ENCODE results near the gene SALL3.

Gene SALL3

GRCh38 chr18:78977637-78978348 is 1.8 kb upstream of the SALL3 start:
- no peak for TF ChIP-seq JUND (IDR thresholded peaks at IDR 0.05; ENCODE audit: low read depth)
- in situ Hi-C loops (cut with HindIII; ENCODE audit: low pct_unique_long_range_greater_than_20kb, low sequenced_read_pairs) = no loop called here
- no peak for DNase-seq (ENCODE audit: low read depth in 1 of 2, low spot score in 1 of 2)

- TF ChIP-seq JUND (IDR thresholded peaks at IDR 0.05; ENCODE audit: low read depth) = no peak
- DNase-seq (ENCODE audit: low read depth in 1 of 2, low spot score in 1 of 2) = no peak
- in situ Hi-C loops (cut with HindIII; ENCODE audit: low pct_unique_long_range_greater_than_20kb, low sequenced_read_pairs) = no loop called here
Observed at GRCh38 chr18:78978349-78979055, 1.1 kb upstream of the SALL3 start.

- DNase-seq (ENCODE audit: low read depth in 1 of 2, low spot score in 1 of 2) = no peak
- TF ChIP-seq JUND (IDR thresholded peaks at IDR 0.05; ENCODE audit: low read depth) = no peak
- in situ Hi-C loops (cut with HindIII; ENCODE audit: low pct_unique_long_range_greater_than_20kb, low sequenced_read_pairs) = no loop called here
Observed at GRCh38 chr18:78979056-78979729, 425 bp upstream of the SALL3 start.

- TF ChIP-seq JUND (IDR thresholded peaks at IDR 0.05; ENCODE audit: low read depth) = no peak
- no peak for DNase-seq (ENCODE audit: low read depth in 1 of 2, low spot score in 1 of 2)
- in situ Hi-C loops (cut with HindIII; ENCODE audit: low pct_unique_long_range_greater_than_20kb, low sequenced_read_pairs) = no loop called here
Observed at GRCh38 chr18:78980279-78980771, 707 bp downstream of the SALL3 start.

- TF ChIP-seq JUND (IDR thresholded peaks at IDR 0.05; ENCODE audit: low read depth) = no peak
- DNase-seq (ENCODE audit: low read depth in 1 of 2, low spot score in 1 of 2) = no peak
- in situ Hi-C loops (cut with HindIII; ENCODE audit: low pct_unique_long_range_greater_than_20kb, low sequenced_read_pairs) = no loop called here
Observed at GRCh38 chr18:78980777-78981380, 1.3 kb downstream of the SALL3 start.

GRCh38 chr18:78981394-78981831 is 1.8 kb downstream of the SALL3 start:
- no peak for DNase-seq (ENCODE audit: low read depth in 1 of 2, low spot score in 1 of 2)
- in situ Hi-C loops (cut with HindIII; ENCODE audit: low pct_unique_long_range_greater_than_20kb, low sequenced_read_pairs) = no loop called here
- TF ChIP-seq JUND (IDR thresholded peaks at IDR 0.05; ENCODE audit: low read depth) = no peak

- in situ Hi-C loops (cut with HindIII; ENCODE audit: low pct_unique_long_range_greater_than_20kb, low sequenced_read_pairs) = no loop called here
- no peak for TF ChIP-seq JUND (IDR thresholded peaks at IDR 0.05; ENCODE audit: low read depth)
Observed at GRCh38 chr18:78981989-78982620, 2.5 kb downstream of the SALL3 start.

GRCh38 chr18:78983512-78983911 is 3.9 kb downstream of the SALL3 start:
- DNase-seq (ENCODE audit: low read depth in 1 of 2, low spot score in 1 of 2) = no peak
- in situ Hi-C loops (cut with HindIII; ENCODE audit: low pct_unique_long_range_greater_than_20kb, low sequenced_read_pairs) = no loop called here
- TF ChIP-seq JUND (IDR thresholded peaks at IDR 0.05; ENCODE audit: low read depth) = no peak

More at GRCh38 chr18:78981989-78982620, 2.5 kb downstream of the SALL3 start:
- DNase-seq (ENCODE audit: low read depth in 1 of 2, low spot score in 1 of 2) = no peak

GRCh38 chr18:78984941-78985784 is 5.5 kb downstream of the SALL3 start:
- peak; percentile 53 to 60 for DNase-seq (ENCODE audit: low read depth in 1 of 2, low spot score in 1 of 2)
- in situ Hi-C loops (cut with HindIII; ENCODE audit: low pct_unique_long_range_greater_than_20kb, low sequenced_read_pairs) = no loop called here
- no peak for TF ChIP-seq JUND (IDR thresholded peaks at IDR 0.05; ENCODE audit: low read depth)

- in situ Hi-C loops (cut with HindIII; ENCODE audit: low pct_unique_long_range_greater_than_20kb, low sequenced_read_pairs) = no loop called here
- DNase-seq (ENCODE audit: low read depth in 1 of 2, low spot score in 1 of 2) = peak; percentile 50 to 72
- no peak for TF ChIP-seq JUND (IDR thresholded peaks at IDR 0.05; ENCODE audit: low read depth)
Observed at GRCh38 chr18:78986018-78986481, 6.4 kb downstream of the SALL3 start.

- DNase-seq (ENCODE audit: low read depth in 1 of 2, low spot score in 1 of 2) = no peak
- in situ Hi-C loops (cut with HindIII; ENCODE audit: low pct_unique_long_range_greater_than_20kb, low sequenced_read_pairs) = no loop called here
- no peak for TF ChIP-seq JUND (IDR thresholded peaks at IDR 0.05; ENCODE audit: low read depth)
Observed at GRCh38 chr18:78991446-78991845, 11.8 kb downstream of the SALL3 start.
